GM10248 (cell line): ENCODE measurements around the gene SPA17.

Source experiments
- CTCF ChIA-PET: fragments of 300-600 bp; sonication (Branson Sonifier 250); formaldehyde crosslinking; extraction: SDS; loops from one replicate; lab custom pipeline; 2021; ENCODE audit warnings: antibody characterized with exemption; lab: Yijun Ruan, JAX
- POLR2A ChIA-PET: fragments of 350-650 bp; sonication (Branson Sonifier 250); formaldehyde crosslinking; extraction: SDS; loops from one replicate; lab custom pipeline; 2020; ENCODE audit warnings: antibody characterized with exemption; lab: Yijun Ruan, JAX
- DNase-seq: peaks from one replicate; pipeline ENCODE4 v3.0.0; 2012; ENCODE audit errors: extremely low spot score
- TF ChIP-seq, protein P1 (sequence below): IDR thresholded peaks from 2 replicates; pipeline ENCODE4 v1.5.1; 2012; ENCODE audit warnings: mild to moderate bottlenecking, low read depth; ENCODE audit errors: extremely low read depth, missing control alignments, control extremely low read depth

SPA17 gene

DNA sequence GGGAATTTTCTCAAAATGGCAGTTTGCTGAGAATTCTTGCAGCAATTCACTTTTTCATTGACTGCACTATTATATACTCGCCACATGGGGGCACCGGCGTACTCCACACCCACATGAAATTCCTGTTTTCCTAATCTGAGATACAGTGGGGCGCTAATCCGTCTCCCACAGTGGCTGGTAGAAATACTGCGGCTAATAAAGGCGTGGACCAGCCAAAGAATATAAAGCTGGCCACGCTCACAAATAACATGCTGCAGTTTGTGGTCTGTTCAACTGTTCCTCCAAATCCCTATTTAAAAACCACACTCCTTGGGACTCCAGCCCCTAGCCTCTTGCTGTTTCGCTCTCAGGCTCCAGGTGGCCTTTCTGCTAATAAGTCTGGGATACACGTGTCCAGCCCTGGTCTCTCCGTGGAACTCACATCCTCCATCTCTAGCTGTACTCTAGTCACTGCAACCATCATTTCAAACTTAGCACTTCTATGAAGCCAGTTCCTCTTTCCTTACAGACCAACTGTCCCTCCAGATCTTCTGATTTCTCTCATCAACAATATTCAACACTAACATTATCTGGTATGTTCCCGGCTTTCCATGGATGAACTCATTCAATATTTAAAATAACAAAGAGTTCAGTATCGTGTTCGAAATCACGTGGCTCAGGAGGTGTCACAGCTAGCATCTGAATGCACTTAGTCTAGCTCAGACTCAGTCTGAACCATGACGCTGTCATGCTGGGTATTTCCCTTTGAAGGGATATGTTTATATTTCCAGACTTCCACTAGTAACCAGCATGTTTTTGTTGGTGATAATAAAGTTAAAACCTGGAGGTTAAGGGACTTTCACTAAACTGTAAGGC is 29.1 kb upstream of the SPA17 start:
- ChIA-PET CTCF (interaction anchor here (0.7 to 4.9 kb wide), 26 partner anchors 10 to 575 kb away, joined by 3 to 52 read pairs (median 6); partner anchors contain the start of genes ROBO3, SIAE, SPA17 and TBRG1), POLR2A (no interaction called here)
- DNase-seq, result peak; percentile 55
- TF ChIP-seq, protein P1, sequence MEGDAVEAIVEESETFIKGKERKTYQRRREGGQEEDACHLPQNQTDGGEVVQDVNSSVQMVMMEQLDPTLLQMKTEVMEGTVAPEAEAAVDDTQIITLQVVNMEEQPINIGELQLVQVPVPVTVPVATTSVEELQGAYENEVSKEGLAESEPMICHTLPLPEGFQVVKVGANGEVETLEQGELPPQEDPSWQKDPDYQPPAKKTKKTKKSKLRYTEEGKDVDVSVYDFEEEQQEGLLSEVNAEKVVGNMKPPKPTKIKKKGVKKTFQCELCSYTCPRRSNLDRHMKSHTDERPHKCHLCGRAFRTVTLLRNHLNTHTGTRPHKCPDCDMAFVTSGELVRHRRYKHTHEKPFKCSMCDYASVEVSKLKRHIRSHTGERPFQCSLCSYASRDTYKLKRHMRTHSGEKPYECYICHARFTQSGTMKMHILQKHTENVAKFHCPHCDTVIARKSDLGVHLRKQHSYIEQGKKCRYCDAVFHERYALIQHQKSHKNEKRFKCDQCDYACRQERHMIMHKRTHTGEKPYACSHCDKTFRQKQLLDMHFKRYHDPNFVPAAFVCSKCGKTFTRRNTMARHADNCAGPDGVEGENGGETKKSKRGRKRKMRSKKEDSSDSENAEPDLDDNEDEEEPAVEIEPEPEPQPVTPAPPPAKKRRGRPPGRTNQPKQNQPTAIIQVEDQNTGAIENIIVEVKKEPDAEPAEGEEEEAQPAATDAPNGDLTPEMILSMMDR, result peak; percentile 75

- no peak for DNase-seq
- TF ChIP-seq, protein P1, result no peak
- ChIA-PET CTCF (interaction anchor here (2.6 to 4.9 kb wide), 3 partner anchors 13 to 24 kb away, joined by 19 to 52 read pairs (median 30); partner anchors contain the start of gene TBRG1), POLR2A (no interaction called here)
Measured at GRCh38 chr11:124646148-124646547, 27.6 kb upstream of the SPA17 start.

- POLR2A ChIA-PET, result no interaction called here
- no peak for DNase-seq
- TF ChIP-seq, protein P1, result no peak
- CTCF ChIA-PET, result interaction anchor here (1.3 to 4.4 kb wide), 3 partner anchors 21 to 218 kb away, joined by 4 to 16 read pairs (median 6); no protein-coding TSS in a partner anchor
Measured at GRCh38 chr11:124648610-124649009, 25.1 kb upstream of the SPA17 start.

DNA sequence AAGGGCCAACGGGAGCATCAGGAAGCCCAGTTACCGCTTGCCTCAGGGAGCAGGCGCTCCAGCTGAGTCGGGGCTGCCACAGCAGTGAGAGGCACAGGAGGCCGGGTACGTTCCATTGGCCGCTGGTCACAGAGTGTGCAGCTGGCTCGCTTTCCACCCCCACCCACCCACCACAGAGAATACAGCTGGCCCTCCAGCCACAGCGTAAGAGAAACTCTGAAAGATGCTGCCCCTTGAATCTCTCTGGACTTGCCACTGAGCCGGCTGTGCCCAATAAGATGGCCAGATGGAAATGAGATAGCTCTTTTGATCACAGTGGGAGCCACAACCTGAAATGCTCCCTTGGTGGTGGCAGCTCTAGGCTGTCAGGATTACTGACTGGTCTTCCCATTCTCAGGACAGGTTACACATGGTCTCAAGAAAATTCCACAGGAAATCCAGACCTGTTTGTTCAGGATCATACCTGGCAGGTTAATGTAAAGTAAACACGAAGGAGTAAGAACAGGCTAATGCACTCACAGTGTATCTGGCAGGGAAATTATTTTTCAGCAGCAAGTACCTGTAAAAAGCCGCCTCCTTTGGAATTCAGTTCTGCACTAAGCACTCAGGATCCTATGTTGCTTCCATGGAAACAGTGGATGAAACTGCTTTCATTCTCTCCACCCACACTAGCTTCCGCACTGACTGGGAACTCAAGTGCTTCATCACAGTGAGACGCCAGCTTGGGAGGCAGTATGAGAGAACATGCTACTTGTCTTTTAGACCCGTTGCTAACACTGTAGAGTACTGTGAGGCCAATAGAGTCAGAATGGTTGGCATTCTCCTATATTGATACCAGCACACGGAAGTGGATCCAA is 16.7 kb upstream of the SPA17 start:
- DNase-seq, result no peak
- ChIA-PET CTCF (interaction anchor here (0.9 to 1.6 kb wide), 3 partner anchors 12 to 180 kb away, joined by 3 to 8 read pairs (median 3); partner anchors contain the start of gene TBRG1), POLR2A (no interaction called here)
- TF ChIP-seq, protein P1, result no peak

DNA sequence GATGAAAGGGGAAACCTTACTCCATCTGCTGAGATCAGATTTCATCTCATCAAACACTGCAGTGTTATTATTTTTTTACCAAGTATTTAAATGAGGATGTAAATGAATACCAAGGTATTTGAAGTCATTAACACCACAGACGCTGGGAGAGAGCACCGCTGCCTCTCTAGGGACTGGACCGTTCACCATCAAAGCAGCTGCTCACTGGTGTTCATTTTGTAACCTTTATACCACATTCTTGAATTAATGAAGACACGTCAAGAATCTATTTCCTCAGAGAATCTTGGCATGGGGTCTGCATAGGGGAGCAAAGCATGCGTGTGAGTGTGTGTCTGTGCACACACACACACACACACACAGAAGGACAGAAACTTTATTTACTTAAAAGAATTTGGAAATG is 15.8 kb upstream of the SPA17 start:
- no peak for DNase-seq
- TF ChIP-seq, protein P1, result no peak
- ChIA-PET CTCF (interaction anchor here (1.6 kb wide), 1 partner anchor 11 kb away, joined by 8 read pairs; no protein-coding TSS in a partner anchor), POLR2A (no interaction called here)

GRCh38 chr11:124658501-124658900 is 15.2 kb upstream of the SPA17 start:
- ChIA-PET CTCF (interaction anchor here (1.0 to 4.3 kb wide), 4 partner anchors 11 to 218 kb away, joined by 3 to 31 read pairs (median 4); partner anchors contain the start of genes SIAE and SPA17), POLR2A (no interaction called here)
- TF ChIP-seq, protein P1, result no peak
- no peak for DNase-seq
